HG03045 (cell line): ENCODE measurements around the gene MDM2.

Source experiments
- ATAC-seq: cut with Tn5 transposase; IDR thresholded peaks from one replicate; pipeline ENCODE4 v1.9.1; 2021; ENCODE audit warnings: mild to moderate bottlenecking, moderate library complexity; ENCODE audit not compliant: unreplicated experiment

MDM2 gene

GRCh38 chr12:68896881-68897540, 89.0 kb downstream of the MDM2 start:
- no peak for ATAC-seq

- no peak for ATAC-seq
Observed at GRCh38 chr12:68899251-68899771, 91.3 kb downstream of the MDM2 start.

- ATAC-seq: no peak
Observed at GRCh38 chr12:68900241-68900640, 92.3 kb downstream of the MDM2 start.
